ENCODE measurements around the gene SPAG4. TPM values are rescaled to one million over a fixed set of nuclear protein-coding genes. Genes with fewer than 3 reads are reported as not detected.

SPAG4 gene
- total and polyA plus RNA-seq, 10 of the 15 experiments (the other 5 are each of a cell fraction or from before 2014, with no cell fraction given), result 0.90 to 12.5 (median 2.4) TPM

- Histone ChIP-seq H3K4me1 (ENCODE audit: control insufficient read depth, insufficient read depth, low read length) (no peaks in the 10 kb centered on the region), H2AFZ (ENCODE audit: control insufficient read depth, low read depth, low read length) (no peak overlapping the region), H3K4me3 (no peak overlapping the region), H3K27me3 (replicated peaks in 1 of 2; ENCODE audit: control insufficient read depth in 2 of 2, insufficient read depth in 2 of 2, low read length in 1 of 2) (no peaks in the 10 kb centered on the region), H4K20me1 (ENCODE audit: control insufficient read depth, insufficient read depth) (peaks cover 7% of the 10 kb centered on the region), H3K27ac (ENCODE audit: control insufficient read depth, insufficient read depth) (no peak overlapping the region), H3K36me3 (ENCODE audit: control insufficient read depth in 2 of 2, insufficient read depth in 2 of 2, low read length in 1 of 2) (peaks cover 19 to 30% of the 10 kb centered on the region in 2 experiments), H3K4me2 (ENCODE audit: control insufficient read depth, insufficient read depth) (no peak overlapping the region), H3K79me2 (ENCODE audit: control insufficient read depth, insufficient read depth, low read length) (peaks cover 78% of the 10 kb centered on the region), H3K9me3 (replicated peaks; ENCODE audit: control insufficient read depth, insufficient read depth, low read length) (no peaks in the 10 kb centered on the region), H3K9ac (ENCODE audit: control insufficient read depth, insufficient read depth, low read length) (no peak overlapping the region)
- DNase-seq (ENCODE audit: low read depth, low spot score) (no peak), FAIRE-seq (no peak), ATAC-seq (peak; percentile 18; the same call in 1 of the 3 replicates)
- ChIA-PET POLR2A (interaction anchor here (0.7 kb wide), 1 partner anchor 10 kb away, joined by 3 read pairs; no protein-coding TSS in a partner anchor), SMC1A (ENCODE audit: uncharacterized antibody, unreplicated experiment) (interaction anchor here (1.1 to 1.2 kb wide), 2 partner anchors 24 to 82 kb away, joined by 3 read pairs; no protein-coding TSS in a partner anchor), CTCF (interaction anchor here (1.2 kb wide), 1 partner anchor 35 kb away, joined by 4 read pairs; no protein-coding TSS in a partner anchor), RAD21 (ENCODE audit: unreplicated experiment) (interaction anchor here (1.1 kb wide), 1 partner anchor 8 kb away, joined by 3 read pairs; no protein-coding TSS in a partner anchor)
- BruUV-seq (replicated peaks), result no TSS peak
- in situ Hi-C loops (cut with MboI), result no loop called here
- TF ChIP-seq FOS (IDR thresholded peaks at IDR 0.05; ENCODE audit: borderline replicate concordance, extremely low read depth, insufficient read length) (no peak), IRF4 (IDR thresholded peaks at IDR 0.05; ENCODE audit: low read depth, low read length) (no peak), SKIL (IDR thresholded peaks at IDR 0.05; ENCODE audit: low read depth, poor library complexity, severe bottlenecking) (no peak), SMAD5 (IDR thresholded peaks at IDR 0.05; ENCODE audit: low read depth) (no peak)
- 93% methylated on average over 13 of the region's 13 CpGs for WGBS (ENCODE audit: insufficient coverage, insufficient replicate concordance, low lambda C conversion rate, missing lambda C conversion rate)
- intact Hi-C loops (cut with micrococcal nuclease; ENCODE audit: unreplicated experiment), result no loop called here
These were observed 37.2 kb downstream of the SPAG4 start for GRCh38 chr20:35652641-35653429.

All from GM12878 (cell line).